NCI-H2081 treated with DMSO at 0.1 percent for 48 hours (cell line): Measurements from ENCODE around the gene C8A.

Experiments used
- DNase-seq: peaks from one replicate; lab custom pipeline; 2025; lab: John Stamatoyannopoulos, UW

The C8A gene

DNA sequence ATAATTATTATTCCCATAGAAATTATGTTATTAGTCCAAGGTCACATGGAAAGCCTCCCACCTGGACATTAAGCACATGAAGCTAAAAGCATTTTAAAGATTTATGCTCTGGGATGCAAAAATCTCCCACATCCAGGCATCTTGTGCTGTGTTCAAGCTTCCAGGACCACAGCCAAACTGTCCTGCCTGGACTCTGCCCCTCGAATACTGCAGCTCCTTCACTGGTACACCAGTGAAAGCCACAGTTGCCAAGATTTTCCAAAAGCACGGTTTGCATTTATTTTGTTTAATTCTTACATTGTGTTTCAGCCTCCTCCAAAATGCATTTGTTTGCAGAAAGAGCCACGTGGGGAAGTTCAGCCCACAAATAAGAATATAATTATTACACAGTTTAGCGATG, 72.6 kb downstream of the C8A start:
- no peak for DNase-seq

DNA sequence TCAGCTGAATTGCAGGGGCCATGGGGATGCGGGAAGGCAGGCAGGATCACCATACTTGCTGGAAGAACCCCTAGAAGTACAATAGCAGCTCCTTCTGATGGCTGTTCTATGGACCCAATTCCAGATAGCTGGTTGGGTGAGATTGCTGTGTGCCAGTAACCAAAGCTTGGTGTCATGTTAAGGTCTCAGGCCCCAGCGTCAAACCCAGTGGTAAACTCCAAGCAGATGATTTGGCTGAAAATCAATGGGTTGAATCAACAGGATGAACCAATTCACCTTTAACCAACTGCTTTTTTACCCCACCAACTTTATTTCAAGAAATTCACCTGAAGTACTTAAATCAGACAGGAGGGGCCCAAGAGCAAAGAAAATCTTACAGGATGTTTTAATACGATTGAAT, 73.4 kb downstream of the C8A start:
- DNase-seq, result no peak

DNA sequence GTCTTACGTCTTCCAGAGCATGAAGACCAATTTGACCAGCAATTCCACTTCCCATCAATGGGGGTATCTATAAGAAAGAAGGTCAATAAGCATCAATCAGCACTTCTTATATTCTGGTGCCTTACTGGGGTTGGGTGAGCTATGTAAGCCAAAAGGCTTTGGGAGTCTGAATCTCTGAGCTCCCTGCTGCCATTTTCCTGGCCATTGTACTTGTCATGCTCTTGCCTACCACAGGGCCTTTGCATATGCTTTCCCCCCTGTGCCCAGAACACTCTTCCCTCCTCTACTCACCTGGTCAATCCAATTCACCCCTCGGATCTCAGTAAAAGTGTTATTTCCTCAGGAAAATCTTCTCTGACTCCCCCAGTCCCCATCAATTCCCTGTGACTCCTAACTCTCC, 74.9 kb downstream of the C8A start:
- no peak for DNase-seq

DNA sequence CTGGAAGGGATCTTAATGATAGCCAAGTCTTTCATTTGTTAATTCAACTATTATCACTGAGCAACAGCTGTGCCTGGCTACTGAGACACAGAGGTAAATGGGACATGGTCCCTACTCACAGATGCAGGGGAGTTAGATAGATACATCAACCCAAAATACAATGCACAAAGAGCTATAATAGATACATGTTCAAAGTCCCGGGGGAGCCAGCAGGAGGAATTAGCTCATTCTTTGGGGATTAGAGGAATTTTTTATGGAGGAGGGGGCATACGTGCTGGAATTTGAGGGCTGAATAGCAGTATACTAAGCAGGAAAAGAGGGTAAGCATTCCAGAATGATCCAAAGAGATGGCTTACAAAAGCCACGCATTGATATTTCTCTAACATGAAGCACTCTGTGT, 76.6 kb downstream of the C8A start:
- no peak for DNase-seq

DNA sequence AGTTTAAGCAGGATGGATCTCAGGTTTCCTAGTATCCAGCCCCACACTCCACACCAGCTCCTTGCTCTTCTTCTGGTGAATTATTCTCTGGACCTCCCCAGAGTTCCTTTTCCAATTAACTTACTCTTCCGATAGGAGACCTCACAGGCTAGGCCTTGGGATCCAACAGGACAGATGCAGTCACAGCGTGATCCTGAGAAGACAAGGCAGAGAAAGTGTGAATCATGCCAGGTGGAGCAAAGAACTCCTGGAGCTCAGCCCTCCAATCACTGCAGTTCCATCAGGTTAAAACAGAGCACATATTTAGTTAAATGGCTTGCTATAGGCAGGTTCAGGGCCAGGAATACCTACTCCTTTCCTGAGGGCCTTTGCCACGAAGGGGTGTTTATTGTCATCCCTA, 77.1 kb downstream of the C8A start:
- no peak for DNase-seq

DNA sequence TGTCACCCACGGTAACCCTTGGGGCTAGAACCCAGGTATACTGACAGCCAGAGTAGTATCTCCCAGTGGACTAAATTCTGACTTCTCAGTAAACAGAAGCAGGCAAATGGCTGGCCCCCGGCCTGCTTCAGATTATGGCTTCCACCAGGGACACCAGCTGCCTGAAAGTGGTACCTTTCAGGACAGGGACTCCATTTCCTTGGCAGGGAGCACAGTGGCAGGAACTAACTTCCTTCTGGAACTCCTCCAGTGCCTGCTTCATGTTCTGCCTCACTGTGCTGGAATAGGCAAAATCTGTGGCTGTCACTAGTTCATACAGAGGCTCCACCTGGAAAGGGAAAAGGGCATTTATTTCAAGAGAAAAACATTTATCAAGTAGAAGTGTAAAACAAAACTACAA, 78.6 kb downstream of the C8A start:
- no peak for DNase-seq

DNA sequence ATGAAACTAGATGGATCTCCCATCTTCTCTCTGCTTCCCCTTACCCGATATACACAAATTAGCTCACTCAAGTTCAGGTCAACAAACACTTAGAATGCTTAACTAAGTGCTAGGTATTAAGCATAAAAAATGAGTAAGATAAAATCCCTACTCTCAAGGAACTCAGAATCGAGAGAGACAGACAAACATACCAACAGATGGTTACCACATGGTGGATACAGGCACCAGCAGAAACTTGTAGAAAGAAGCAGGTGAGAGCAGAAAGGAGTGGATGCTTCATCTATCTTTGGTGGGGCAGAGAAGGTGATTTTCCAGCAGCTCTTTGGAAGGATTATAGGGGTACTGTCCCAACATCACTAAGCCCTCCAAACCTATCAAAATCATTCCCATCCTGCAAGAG, 79.0 kb downstream of the C8A start:
- DNase-seq, result no peak

DNA sequence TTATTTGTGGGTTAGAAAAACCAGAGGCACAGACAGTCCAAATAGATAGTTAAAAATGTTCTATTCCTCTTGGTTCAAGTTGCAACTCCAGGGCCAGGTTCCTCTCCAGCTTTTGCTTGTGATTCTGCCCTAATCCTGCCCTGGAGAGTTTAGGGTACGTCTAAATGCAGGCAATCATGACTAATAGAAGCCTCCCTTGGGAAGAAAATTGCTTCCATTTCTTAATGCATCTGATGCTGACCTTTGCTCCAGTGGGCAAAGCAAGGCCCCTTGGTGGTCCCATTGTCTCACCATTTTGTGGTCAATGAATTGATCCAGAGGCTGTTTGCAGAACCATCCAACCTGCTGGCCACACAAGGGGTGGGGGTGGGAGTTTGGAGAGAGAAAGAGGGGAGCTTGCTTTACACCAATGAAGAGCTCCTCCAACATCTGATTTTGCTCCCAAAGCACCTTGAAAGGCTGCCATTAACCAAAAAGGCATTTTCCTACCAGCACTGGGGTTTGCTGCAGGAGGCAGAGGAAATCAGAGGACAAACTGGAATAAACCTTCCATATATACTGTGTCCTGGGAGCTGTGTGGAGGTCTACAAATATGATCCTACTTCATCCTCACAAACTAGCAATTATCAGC, 79.9 kb downstream of the C8A start:
- DNase-seq, result no peak

DNA sequence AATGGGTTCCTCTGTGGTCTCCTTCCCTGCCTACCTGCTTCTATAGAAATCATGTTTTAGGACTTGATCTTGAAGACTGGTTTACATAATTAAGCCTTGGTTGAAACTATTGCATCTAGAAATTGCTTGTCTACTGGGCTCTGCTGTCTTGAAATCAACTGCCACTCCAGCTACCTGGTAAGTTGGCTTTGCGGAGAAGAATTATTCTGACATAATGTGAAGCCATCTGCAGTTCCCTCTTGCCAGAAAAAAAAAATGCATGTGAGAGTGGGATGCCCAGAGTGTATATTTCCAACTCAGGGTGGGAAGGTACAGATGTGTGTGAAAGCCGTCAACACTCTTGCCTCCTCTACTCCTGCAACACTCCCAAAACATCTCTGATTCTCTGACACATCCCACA, 84.0 kb downstream of the C8A start:
- no peak for DNase-seq

DNA sequence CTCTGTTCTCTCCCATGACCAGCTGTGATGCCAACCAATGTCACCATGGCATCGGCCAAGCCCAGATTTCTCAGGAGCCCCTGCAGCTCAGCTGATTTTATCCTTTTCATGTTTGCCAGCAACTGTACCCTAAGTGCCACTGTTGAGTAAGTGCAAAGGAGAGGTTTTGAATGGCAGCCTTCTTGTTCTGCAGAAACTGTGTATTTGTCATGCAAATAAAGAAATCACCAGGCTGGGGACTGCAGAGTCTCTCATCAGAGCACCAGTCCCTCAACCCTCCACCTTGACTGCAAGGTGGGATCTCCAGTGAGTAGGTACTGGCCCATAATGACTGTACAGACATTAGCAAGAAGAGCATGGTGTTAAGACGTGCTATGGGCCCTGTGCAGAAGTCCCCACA, 84.6 kb downstream of the C8A start:
- no peak for DNase-seq

DNA sequence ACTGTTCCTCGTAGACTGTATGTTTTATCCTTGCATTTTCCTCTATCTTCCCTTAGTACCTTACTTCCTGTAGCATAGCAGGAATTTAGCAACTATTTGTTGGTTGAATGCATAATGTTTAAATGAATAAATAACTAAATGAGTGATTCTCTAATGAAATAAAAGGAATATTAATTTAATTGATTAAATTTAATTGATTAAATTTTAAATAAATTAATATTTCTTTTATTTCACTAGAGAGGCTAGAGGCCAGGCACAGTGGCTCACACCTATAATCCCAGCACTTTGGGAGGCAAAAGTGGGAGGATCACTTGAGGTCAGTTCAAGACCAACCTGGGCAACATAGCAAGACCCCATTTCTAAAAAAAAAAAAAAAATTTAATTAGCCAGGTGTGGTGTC, 85.4 kb downstream of the C8A start:
- no peak for DNase-seq

DNA sequence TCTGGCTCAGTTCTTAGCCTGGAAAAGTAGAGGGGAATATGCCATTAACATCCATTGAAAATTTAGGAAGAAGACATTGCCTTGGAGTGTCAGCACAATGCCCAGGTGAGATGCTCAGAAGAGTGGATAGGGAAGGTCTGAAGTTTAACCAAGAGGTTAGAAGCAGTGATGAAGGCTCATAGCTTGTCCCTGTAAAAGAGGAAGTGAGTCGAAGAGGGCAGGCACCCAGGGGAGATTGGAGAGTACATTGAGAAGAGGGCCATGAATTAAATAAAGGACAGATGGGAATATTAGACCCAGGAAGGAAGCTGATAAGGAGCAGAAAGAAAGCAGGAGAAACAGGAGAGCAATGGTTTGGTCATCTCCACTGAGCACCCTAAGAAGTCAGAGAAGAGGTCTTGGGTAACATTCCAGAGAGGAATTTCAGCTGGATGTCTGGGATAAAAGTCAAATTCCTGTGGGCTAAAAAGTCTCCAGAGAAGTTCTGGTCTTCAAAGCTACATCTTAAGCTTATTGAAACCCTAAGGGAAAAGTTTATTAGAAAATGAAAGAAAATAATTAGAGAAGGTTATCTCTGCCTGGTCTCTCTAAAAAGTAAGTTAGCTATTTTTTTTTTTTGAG, 93.9 kb downstream of the C8A start:
- no peak for DNase-seq

DNA sequence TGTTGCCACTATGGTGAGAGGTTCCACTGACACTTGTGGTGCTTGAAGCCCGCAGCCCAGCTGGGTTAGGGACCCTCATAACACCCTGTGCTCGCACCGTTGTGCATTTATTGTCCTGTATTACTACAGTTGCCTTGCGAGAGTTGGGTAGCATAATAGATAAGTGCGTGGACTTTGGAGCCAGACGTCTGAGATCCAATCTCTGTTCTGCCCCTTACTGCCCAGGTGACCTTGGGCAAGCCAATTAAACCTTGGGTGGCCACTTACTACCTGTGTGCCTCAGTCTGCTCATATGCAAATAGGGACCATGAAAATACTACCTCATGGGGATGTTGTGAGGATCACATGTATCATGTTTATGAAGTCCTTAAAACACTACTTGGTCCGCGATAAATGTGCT, 97.9 kb downstream of the C8A start:
- no peak for DNase-seq

DNA sequence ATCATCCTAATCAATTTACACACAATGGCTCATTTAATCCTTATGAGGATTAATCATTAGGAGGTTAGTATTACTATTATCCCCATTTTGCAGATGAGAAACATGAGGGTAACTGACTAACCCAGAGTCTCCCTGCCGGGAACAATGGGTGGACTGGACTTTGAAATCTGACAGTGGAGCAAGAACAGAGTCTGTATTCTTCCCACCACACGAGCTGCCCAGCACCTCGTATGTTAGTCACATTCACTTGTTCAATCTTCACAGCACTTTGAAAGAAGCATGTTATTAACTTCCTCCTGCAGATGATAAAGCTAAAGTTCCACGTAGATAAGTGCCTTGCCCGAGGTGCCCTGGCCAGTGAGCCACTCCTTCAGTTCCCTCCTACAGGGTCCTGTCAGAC, 98.8 kb downstream of the C8A start:
- no peak for DNase-seq

DNA sequence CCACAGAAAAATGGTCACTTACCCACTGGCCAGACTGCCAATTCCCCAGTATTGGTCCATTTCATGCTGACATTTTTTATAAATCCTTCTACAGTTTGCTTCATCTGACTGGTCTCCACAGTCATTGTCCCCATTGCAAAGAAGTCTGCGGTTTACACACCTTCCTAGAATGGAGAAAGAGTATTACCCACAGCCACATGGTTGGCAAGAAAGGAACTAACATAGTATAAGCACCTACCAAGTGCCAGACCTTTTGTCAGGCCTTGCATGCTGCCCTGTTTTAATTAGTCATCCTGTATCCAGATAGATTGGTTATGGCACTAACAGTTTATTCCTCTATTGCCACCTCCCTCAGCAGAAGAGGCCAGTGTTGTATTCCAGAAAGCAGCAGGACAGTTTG, 100.1 kb downstream of the C8A start:
- DNase-seq, result no peak

DNA sequence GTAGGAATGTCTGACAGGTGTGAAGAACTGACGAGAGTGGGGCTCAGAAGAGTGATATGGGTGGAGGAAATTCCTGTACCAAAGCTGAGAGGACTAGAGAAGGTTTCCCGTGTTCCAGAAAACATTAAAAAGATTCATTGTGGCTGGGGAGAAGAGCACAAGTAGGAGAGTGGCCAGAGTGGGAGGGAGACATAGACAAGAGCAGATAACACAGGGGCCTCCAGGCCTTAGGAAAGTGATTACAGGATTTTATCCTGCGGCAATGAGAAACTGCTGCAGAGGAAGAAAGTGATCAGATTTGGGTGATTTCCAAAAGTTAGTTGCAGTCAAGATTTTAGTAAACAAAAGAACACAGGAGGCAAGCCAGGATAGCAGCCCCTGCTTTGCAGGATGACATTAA, 103.3 kb downstream of the C8A start:
- DNase-seq, result no peak

DNA sequence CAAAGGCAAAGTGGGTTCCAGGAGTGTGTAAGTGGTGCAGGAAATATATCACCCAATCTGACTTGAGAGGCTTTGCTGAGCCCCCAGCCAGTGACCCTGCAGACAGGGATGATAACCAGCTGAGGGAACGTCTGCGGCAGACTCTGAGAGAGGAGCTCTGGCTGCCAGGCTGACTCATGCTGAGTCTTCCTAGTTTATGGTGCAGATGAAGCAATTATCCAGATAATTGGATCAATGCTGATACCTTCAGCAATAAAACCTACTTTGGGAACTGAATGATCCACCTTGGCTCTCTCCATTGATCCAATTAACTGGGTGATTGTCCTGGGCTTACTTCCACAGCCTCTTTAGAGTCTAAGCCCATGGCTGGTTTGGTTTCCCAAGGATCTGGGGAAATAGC, 103.9 kb downstream of the C8A start:
- no peak for DNase-seq

DNA sequence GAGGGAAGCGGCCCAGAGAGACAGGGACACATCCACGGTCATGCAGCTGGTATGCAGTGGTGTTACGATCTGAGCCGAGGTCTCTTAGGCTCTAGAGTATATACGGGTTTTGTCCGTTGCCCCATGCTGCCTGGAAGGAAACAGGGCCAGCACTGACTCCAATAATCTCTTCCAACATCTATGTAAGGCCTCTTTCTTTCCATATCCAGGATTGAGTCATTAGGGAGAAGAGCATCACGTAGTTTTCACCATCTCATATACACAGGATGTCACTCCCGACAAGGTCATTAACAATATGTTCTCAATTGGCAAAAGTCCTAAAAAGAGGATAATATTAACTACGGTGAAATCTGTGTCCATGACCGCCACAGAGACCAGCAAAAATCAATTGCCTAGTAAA, 106.8 kb downstream of the C8A start:
- DNase-seq, result no peak

DNA sequence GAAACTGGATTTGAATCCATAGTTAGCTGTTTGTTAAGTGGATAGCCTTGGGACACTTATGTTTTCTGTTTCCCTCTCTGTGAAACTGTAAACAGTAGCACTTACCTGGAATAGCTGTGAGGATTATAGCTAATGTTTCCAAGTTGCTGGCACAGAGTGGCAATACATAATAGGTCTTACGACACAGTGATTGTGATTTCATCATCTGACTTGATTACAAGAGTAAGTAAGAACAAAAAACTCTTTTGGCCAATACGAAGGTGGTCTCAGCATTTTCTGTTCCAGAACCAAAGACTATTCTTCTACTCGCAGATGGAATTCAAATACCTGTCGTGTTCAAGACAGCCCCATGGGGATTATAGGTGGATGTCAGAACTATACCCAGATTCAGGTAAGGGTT, 109.1 kb downstream of the C8A start:
- DNase-seq, result no peak

DNA sequence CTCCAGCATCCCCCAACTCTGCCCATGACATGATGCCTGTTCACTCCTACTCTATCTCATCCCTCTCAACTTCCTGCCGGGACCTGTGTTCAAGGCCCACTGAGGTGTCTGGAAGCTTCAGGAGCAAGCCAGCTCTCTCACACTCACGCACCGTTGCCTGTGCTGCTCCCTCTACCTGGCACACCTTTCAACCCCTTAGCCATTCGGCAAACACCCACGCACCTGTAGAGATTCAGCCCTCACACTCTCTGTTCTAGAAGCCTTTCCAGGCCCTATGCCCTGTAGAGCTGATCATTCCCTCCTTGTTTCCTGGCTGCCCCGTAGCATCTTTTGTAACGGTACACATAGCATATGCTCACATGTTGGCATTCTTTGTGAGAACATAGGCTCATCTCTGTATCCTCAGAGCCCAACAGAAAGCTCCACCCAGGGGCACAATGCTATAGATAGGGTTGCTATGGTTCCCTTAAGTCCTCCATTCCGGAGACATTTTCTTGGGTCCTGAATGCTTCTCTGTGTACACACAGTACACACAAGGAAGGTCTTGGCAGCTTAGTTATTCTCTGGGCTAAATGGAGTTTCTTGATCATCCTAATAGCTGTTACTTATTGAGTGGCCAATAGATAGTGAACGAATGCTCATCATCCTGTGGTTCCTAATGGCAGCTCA, 109.9 kb downstream of the C8A start:
- DNase-seq, result no peak

DNA sequence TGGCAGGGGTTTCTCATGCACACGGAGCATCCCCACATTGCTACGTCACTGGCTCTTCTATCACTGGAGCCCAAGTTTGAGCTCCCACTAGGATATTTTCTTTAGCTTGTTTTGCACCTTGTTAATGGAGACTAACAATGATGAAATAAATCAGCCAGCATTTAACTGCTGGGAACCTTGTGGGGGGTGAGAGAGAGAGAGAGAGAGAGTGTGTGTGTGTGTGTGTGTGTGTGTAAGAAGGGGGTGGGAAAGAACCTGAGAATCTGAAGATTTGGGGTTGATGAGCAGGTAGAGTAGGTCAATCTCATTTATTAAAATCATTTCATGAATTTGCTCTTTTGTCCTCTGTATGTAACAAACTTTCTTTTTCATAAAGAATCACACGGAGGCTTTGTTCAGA, 110.6 kb downstream of the C8A start:
- DNase-seq, result no peak

DNA sequence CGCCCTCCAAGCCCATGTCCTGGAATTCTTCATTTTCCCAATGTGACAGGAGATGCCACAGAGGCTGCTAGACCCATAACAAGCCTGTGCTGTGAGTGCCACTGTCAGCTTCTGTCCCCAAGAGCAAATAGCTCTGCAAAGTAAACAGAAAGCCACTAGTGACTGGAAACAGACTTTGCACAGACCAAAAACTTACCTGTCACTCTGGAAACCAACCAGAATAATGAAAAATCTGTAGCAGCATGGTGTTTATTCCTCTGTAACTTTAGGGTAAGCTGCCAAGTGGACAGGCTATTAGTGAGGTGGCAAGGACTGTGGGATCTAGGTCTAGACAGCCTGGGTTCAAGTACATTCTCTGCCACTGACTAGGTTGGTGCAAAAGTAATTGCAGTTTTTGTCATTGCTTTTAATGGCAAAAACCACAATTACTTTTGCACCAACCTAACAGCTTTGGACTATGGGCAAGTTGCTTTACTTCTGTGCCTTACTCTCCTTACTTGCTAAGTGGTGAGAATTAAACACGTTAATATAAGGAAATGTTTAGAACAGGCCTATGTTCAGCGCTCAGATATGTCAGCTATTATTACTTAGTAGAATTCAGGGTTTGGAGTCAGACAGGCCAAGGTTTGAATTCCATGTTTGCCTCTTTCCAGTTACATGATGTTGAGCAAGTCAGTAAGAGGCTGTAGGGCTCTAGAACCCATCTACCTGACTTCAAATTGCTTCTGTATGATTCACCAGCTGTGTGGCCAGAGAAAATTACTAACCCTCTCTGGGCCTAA, 111.5 kb downstream of the C8A start, which contains the start of gene C8B:
TSS of gene C8B (minus strand) at position 100 of the 782 bp plus-strand sequence. CDS start at position 33, 67 bp downstream.
- no peak for DNase-seq

DNA sequence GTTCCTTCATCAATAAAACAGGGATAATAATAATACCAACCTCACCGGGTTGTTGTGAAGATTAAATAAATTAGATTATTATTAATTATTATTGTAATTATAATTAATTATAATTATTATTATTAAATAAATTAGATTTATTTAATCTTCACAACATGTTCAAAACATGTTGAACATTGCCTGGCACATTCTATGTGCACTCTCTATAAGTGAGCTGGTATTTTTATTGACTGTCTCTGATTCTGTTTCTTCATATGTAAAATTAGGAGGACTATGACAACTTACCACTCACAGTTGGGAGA, 112.1 kb downstream of the C8A start:
- DNase-seq, result no peak
